ENCODE measurements around the gene MUC13. TPM values are rescaled to one million over a fixed set of nuclear protein-coding genes. Genes with fewer than 3 reads are reported as not detected.

Gene MUC13
- total and polyA plus RNA-seq, 9 of the 15 experiments (the other 6 are each of a cell fraction or from before 2014, with no cell fraction given), result 0.09 TPM; not detected in 8

- TF ChIP-seq ZBTB33 (CRISPR knock-in tag; IDR thresholded peaks at IDR 0.05) (no peak), SIN3B (IDR thresholded peaks at IDR 0.05; ENCODE audit: low read depth) (no peak), SFPQ (IDR thresholded peaks at IDR 0.05; ENCODE audit: low read depth, low read length) (no peak), ZFP36 (IDR thresholded peaks at IDR 0.05; ENCODE audit: low read depth, low read length, partially characterized antibody) (no peak), ZNF384 (IDR thresholded peaks at IDR 0.05; ENCODE audit: low read depth, low read length) (no peak), SNRNP70 (optimal IDR thresholded peaks at IDR 0.05; ENCODE audit: low read depth, low read length) (no peak), BCLAF1 (IDR thresholded peaks at IDR 0.05; ENCODE audit: borderline replicate concordance in 1 of 2, control insufficient read depth in 1 of 2, low read depth in 2 of 2, low read length in 1 of 2) (no peak), MAFF (IDR thresholded peaks at IDR 0.05; ENCODE audit: low read length) (no peak), ZNF3 (CRISPR knock-in tag; IDR thresholded peaks at IDR 0.05) (no peak), ARNT (IDR thresholded peaks at IDR 0.05) (no peak), GABPB2 (CRISPR knock-in tag; conservative IDR thresholded peaks at IDR 0.05) (no peak), SAP30 (IDR thresholded peaks at IDR 0.05; ENCODE audit: borderline replicate concordance, insufficient read depth, low read depth, low read length, poor library complexity, severe bottlenecking) (no peak), ZNF175 (CRISPR knock-in tag; IDR thresholded peaks at IDR 0.05; ENCODE audit: low read depth) (no peak), ADNP (tag; IDR thresholded peaks at IDR 0.05) (no peak), EGR1 (conservative IDR thresholded peaks at IDR 0.05) (peak; percentile 44), RNF2 (IDR thresholded peaks at IDR 0.05) (no peak), ERF (CRISPR knock-in tag; IDR thresholded peaks at IDR 0.05) (0 out of 2 replicates have a peak, but pooled peaks have one; percentile 20), BMI1 (IDR thresholded peaks at IDR 0.05; ENCODE audit: low read length) (no peak), ARID3B (CRISPR knock-in tag; IDR thresholded peaks at IDR 0.05; ENCODE audit: borderline replicate concordance) (no peak), MCM2 (IDR thresholded peaks at IDR 0.05; ENCODE audit: low read depth) (no peak)
These were observed 47.2 kb downstream of the MUC13 start, which contains the start of gene ITGB5 (continued) for GRCh38 chr3:124887177-124887931.

Measured in K562 (cell line).